GDM1 (cell line): ENCODE measurements around the gene PLA2G2F.

Source experiments
- DNase-seq: peaks from one replicate; lab custom pipeline; 2025; lab: John Stamatoyannopoulos, UW

Gene PLA2G2F, protein sequence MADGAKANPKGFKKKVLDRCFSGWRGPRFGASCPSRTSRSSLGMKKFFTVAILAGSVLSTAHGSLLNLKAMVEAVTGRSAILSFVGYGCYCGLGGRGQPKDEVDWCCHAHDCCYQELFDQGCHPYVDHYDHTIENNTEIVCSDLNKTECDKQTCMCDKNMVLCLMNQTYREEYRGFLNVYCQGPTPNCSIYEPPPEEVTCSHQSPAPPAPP

DNA sequence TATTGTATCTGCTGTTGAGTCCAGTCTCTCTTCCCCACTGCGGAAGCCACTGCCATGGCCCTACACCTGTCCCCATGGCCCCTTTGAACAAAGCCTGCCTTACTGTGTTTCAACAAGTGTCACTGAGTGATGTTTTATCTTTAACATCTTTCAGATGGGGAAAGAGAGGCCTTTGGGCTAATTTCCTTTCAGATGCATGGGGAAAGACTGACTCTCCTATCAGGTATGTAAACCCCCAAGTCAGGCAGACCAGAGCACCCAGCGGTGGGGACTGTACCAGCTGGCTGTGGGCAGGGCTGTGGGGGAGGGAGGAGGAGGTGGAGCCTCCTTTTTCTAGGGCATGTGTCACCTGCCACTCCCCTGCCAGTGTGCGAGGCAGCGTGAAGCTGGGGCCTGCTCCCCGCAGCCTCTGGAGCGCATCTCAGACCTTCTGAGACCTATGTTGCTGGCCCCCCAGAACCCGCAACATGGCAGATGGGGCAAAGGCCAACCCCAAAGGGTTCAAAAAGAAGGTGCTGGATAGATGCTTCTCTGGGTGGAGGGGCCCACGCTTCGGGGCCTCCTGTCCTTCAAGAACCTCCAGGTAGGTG, at the start of gene PLA2G2F:
TSS of gene PLA2G2F (plus strand) at position 363 of the 590 bp plus-strand sequence. CDS start at position 468, 105 bp downstream.
- DNase-seq: no peak

DNA sequence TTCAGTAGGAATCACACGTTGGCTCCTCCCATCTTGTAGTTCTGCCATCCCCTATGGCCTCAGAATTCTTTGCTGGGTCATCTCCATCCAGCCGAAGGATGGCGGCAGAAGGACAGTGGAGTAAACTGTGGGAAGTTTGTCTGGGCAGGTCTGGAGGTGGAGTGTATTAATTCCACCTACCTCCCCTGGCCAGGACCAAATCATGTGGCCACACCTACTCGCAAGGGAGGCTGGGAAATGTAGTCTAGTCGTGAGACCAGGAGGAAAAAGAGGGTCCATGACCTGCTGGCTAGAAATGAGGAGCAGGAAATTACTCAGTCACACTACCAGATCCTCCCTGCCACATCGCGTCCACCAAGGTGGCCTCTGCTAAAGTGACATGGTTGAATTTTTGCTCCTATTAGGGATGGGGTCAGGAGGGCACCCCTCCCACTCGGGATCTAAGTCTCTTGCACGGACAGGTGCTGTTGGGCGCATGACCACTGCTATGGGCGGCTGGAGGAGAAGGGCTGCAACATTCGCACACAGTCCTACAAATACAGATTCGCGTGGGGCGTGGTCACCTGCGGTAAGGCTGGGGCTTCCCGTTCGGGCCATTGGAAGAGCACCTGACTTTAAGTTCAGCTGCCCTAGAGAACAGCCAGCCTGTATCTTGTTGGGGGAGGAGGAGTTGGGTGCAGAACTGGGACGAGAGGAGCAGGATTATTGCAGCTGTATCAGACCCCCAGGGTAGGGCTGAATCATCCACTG, 49.6 kb upstream of the PLA2G2F start:
- no peak for DNase-seq

DNA sequence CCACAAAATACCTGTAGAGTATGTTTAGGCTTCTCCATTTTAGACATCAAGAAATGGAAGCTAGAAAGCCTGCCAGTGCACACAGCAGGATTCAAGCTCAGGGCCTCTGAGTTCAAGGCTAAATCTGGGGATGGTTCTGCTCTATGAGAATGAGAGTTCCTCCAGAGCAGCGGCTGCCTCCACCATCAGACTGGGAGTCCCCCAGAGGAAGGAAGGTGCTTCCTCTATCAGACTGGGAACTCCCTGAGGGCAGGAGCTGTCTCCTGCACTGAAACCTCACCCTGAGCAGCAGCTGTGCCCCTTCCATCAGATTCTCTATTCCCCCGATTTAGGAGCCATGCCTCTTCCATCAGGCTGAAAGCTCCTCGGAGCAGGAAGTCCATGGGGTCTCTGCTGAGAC, 49.0 kb upstream of the PLA2G2F start:
- DNase-seq: no peak

DNA sequence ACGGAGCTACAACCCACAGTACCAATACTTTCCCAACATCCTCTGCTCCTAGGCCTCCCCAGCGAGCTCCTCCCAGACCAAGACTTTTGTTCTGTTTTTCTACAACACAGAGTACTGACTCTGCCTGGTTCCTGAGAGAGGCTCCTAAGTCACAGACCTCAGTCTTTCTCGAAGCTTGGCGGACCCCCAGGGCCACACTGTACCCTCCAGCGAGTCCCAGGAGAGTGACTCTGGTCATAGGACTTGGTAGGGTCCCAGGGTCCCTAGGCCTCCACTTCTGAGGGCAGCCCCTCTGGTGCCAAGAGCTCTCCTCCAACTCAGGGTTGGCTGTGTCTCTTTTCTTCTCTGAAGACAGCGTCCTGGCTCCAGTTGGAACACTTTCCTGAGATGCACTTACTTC, 48.5 kb upstream of the PLA2G2F start:
- no peak for DNase-seq

DNA sequence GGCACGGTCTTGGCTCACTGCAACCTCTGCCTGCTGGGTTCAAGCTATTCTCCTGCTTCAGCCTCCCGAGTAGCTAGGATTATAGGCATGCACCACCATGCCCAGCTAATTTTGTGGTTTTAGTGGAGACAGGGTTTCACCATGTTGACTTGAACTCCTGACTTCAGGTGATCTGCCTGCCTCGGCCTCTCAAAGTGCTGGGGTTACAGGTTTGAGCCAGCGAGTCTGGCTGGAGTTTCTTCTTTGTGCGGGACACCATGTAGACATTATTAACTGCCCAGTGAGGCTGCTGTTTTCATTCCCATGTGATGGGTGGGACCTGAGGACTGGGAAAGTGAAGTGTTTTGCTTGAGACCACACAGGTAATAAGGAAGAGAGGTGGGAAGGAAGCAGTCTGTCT, 45.8 kb upstream of the PLA2G2F start:
- no peak for DNase-seq

DNA sequence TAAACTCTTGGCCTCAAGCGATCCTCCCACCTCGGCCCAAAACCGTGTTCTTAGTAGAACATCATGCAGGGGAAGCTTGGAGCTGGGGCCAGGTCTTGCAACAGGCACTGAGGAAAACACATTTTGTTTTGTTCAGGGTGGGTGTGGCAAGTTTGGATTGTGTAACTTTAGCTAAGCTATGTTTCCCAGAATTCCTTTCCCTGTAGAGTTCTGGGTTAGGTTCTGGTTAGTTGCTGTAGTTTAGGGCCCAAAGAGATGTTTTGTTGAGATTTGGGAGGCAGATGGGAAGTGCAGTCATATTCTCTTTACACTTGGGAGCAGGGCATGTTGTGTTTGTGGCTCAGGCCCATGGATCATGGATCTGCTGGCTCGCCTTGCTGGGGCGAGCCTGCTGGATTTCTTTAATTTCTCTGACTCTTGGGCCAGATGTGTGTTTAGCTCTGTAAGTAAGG, 45.2 kb upstream of the PLA2G2F start:
- DNase-seq: no peak

DNA sequence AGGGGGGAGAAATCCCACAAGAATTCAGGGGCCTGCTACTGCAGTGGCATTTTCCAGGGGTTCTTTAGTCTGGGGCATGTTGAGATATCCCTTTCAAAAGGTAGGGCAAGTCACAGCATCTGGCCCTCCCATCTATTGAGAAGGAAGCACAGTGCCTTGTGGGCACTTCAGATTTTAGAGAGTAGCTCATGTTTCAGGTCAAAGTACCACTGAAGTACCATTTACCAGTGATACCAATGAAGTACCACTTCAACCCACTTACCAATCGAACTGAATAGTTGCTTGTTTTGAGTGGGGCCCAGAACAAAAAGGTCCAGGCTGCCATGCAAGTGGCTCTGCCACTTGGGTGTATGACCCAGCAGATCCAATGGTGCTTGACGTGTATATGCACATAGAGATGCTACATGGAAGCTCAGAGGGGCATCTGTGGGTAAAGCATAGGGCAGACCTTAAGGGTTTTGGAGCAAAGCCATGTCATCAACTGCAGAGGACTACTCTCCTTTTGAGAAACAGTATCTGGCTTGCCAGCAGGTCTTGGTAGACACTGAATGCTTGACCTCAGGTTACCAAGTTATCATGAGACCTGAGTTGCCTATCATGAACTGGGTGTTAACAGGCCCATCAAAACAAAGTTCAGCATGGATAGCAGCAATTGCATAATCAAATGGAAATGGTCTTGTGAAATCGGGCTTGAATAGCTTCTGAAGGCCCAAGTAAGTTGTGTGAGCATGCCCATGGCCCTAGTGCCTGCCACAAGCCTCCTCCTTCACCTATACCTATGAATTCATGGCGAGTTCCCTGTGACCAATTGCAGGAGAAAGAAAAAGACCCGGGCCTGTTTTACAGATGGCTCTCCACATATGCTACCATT, 43.3 kb upstream of the PLA2G2F start:
- no peak for DNase-seq

DNA sequence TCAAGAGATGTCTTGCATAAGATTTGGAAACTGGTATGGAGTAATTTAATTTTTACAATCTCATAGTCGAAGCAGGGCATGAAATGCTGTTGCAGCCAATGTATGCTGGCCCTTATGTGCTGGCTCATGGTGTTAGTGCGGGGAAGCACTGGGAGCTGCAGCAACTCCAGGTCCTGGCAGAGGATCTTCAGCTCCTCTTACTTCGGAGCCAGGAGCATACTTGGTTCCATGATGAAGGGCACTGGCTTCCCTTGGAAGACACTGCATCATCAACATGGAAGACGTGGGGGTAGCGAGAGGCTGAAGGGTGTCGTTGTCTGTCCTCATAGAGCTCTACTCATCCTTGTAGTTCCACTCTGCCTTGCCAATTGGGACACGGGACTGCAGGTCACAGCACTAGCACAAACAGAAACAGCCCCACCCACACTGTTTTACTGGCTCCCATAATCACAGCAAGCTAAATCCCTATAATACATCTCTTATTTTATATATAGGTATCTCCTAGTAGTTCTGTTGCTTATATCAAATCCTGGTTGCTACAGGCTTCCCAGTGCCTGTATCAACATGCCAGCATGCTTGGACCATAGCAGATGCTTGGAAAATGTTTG, 42.2 kb upstream of the PLA2G2F start:
- DNase-seq: no peak

DNA sequence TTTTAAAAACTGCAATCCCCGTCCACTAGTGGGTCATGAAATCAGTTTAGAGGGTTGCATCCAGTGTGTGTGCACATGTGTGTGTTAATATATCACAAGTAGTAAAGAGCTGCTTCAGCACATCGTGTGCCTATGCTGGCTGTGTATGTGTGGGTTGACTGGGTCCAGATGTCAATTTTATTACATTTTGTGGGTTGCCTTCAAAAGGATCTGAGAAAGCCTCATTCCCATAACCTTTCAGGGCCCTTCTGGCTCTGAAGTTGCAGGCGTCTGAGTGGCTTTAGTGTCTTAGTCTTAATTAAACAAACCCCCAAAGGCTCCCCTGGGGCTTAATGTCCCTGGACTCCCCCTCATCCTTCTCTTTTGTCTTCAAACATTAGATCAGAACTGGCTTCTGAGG, 39.6 kb upstream of the PLA2G2F start:
- no peak for DNase-seq

DNA sequence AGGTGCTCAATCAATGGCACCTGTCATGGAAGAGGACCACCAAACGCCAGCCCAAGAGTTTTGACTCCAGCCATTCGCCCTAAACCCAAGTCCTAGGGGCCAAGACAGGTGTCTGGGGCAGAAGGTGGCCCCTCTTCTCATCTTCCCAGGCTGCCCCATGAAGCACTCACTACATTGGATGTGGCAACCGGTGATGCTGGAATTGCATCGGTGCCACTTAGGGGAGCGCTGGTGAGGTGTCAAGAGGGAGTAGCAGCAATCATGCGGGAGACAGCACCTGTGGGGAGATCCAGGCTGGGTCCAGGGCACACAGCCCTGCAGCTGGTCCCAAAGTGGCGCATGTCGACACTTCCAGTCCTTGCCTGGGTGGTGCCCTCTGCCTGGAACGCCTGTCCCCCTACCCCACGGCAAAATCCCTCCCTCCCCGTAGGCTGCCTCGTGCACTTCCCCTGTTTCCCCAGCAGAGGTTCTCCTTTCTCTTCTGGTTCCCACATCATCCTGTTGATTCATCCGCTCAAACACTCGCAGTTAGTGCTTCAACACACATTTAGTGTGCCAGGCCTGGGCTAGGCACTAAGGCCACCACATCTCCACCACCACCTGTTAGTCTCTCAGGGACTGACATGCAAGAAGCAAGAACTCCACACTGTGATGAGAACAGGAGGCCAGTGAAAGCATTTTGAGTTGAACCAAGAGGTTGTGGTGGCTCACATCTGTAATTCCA, 38.3 kb upstream of the PLA2G2F start:
- peak; percentile 27 for DNase-seq

DNA sequence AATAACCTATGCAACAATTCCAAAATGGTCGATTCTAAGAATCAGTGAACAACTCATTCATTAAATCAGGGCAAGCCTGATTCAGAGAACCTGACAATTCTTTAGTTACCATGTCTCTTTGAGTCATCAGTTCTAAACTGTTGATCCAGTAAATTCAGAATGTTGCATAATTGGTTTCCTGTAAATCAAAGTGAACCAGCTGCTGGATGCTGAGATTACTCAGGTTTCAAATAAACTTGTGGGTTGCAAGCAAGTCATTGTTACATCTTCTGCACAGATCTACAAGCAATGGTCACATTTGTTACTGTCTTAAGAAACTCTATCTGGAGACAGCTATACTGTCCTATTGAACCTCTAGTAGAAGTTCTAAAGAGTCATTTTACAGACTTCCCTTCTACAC, 36.2 kb upstream of the PLA2G2F start:
- no peak for DNase-seq

DNA sequence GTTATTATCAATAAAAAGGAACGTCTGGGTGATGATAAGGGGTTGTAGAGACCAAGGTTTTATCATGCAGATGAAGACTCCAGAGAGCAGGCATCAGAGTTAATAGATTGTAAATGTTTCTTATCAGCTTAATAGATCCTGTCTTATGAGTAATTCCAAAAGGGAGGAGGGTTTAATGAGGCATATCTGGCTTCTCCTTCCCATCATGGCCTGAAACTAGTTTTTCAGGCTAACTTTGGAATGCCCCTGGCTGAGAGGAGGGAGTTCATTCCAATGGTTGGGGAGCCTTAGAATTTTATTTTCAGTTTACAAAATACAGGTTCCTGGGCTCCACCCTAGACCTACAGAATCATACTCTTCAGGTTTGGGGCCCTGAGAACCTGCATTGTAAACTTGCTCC, 33.3 kb upstream of the PLA2G2F start:
- no peak for DNase-seq

DNA sequence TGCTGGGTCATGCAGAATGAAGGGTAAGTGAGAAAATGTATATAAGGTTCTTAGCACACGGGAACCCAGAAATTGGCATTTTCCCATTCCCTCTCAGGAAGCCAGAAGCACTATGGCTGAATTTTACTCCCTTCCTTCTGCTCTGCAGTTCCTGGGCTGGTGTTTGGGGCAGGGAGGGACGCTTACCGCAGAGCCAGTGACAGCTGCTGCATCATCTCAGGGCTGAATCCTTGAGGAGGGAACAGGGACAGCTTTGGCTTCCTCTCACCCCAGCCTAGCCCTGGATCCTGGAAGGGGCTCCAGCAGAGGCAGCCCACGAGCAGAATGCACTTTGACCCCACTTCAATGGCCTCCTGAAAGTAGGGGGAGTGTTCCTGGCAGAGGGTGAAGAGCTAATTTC, 31.8 kb upstream of the PLA2G2F start:
- DNase-seq: no peak

DNA sequence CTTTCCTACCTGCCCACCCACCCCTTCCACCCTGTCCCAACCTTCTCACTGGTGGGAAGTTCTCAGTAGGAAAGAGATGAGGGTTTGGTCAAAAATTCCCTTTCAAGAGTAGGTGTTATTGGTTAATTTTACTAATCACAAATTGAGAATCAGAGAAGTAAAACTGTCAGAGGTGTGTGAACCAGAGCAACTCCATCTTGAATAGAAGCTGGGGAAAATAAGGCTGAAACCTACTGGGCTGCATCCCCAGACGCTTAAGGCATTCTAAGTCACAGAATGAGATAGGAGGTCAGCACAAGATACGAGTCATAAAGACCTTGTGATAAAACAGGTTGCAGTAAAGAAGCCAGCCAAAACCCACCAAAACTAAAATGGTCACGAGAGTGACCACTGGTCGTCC, 31.3 kb upstream of the PLA2G2F start:
- no peak for DNase-seq

DNA sequence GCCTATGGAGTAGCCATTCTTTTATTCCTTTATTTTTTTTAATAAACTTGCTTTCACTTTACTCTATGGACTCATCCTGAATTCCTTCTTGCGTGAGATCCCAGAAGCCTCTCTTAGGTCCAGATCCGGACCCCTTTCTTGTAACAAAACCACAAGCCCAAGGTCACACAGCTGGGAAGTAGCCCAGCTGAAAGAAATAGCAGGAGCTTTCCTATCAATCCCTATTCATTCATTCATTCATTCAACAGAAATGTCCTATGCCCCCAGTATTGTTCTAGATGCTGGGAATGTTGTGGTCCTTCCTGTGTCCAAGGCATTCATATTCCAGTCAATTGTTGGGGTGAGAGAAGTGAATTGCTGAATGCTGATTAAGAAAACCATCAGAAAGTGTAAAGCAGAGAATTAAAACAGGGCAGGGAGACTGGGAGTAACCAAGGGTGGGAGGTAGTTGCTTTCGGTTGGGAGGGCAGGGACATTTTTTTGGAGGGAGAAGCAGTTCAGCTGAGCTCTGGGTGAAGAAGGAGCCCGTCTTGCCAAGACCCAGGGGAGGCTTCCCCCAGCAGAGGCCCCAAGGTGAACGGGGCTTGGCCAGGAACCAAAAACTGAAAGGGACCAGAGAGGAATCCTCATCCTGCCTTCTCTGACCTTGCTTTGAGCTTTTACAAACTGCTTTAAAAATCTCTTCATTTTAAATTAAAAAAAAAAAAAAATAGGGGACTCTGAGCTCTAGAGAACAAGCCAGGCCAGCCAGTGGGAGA, 30.6 kb upstream of the PLA2G2F start:
- DNase-seq: no peak

DNA sequence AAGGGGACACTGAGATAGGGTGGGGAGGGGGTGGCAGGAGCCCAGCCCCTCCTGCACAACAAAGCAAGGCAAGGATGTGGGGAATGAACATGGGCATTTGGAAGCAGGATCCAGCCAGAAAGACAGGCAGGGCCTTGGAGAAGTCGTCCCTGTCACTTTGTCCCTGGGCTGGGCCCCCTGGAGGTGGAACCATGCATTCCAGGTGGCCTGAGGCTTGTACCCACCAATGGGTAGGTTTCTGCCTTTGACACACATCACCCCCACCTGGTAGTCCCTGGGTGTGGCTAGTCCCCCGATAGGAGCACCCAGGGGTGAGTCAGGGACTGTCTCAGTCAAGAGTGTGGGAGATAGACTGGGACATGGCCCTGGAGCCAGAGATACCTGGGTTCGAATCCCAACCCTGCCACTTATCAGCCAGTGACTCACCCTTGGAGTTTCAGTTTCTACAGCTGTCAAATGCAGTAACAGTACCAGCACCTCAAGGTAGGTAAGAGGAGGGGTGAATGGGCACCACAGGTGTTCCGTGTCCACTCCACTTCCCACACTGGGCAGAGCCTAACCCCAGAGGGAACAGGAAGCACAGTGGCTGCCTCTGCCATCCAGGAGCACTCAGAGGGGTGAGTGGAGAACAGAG, 29.8 kb upstream of the PLA2G2F start:
- DNase-seq: no peak

DNA sequence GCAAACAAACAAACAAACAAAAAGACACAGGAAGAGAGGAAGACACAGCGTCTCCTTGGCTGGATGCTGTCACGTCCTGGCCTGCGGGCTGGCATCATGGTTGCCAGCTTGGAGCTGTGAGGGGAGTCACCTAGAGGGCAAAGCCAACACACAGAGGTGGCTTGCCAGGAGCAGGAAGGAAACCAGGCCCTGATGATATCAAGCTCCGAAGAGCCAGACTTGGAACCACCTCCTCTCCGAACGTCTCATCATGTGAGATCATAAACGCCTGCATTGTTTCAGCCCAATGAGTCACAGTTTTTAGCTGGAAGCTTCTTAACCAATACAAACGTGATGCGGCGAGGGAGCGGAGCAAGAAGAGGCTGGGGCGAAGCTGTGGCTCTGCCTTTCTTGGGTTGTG, 28.4 kb upstream of the PLA2G2F start:
- no peak for DNase-seq

DNA sequence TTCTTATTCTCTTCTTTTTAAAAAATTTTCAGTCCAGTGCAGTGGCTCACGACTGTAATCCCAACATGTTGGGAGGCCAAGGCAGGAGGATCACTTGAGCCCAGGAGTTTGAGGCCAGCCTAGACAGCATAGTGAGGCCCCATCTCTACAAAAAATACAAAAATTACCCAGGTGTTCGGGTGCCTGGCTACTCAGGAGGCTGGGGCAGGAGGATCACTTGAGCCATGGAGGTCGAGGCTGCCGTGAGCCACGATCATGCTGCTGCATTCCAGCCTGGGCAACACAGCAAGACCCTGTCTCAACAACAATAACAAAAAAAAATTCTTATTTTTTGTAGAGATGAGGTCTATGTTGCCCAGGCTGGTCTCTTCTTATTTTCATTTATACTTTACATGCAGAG, 27.7 kb upstream of the PLA2G2F start:
- no peak for DNase-seq

DNA sequence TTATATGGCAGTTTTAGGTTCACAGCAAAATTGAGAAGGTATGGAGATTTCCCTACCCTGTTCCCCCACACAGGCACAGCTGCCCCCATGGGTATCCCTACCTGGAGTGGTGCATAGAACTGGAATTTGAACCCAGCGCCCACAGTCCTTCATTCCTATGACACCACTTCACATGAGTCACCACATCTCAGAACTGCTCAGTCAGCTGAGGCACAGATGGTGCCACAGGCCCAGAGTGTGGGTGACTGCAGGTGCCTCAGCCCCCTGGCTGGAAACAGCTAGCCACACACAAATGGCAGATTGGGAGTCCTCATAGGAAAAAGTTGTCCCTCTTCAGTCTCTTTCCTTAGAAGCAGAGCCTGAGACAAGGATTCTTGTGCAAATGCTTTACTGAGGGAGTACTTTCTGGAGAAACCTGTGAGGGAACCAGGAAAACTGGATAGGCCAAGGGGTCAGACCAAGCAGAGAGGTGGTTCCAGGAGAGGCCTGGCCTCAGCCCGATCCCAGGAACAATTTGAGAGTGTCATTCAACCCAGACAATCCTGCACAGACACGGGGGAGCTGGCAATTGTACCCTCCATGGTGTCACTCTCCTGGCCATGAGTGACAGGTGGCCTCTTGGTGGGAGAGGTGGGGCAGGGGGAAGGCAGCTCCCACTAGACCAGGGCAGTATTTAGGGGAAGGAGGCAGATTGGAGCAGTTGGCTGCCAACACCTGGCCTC, 26.7 kb upstream of the PLA2G2F start:
- DNase-seq: no peak
